Brain microvascular endothelial cell (primary cell): ENCODE results near the gene FOLR1.

Source experiments
- DNase-seq: peaks from one replicate; pipeline ENCODE4 v3.0.0-alpha.2; 2020
- H3K27ac ChIP-seq: fragments of 250-450 bp; sonication (Bioruptor Pico); 2 replicates; pipeline ENCODE4 v1.5.1; 2020; ENCODE audit warnings: mild to moderate bottlenecking, moderate library complexity
- H3K27me3 ChIP-seq: fragments of 250-450 bp; sonication (Bioruptor Pico); replicated peaks from 2 replicates; pipeline ENCODE4 v1.5.1; 2020; ENCODE audit warnings: mild to moderate bottlenecking
- H3K36me3 ChIP-seq: fragments of 250-450 bp; sonication (Bioruptor Pico); replicated peaks from 2 replicates; pipeline ENCODE4 v1.5.1; 2020; ENCODE audit warnings: mild to moderate bottlenecking
- H3K4me3 ChIP-seq: 2 replicates; pipeline ENCODE4 v1.5.1; 2011; ENCODE audit warnings: low read depth, mild to moderate bottlenecking, control low read depth, low read length, moderate library complexity
- in situ Hi-C: cut with HindIII; loops from 2 replicates; pipeline ENCODE4 v1.10.0; 2017; ENCODE audit warnings: low sequenced_read_pairs, low pct_ligation_motif_present
- TF ChIP-seq, protein P1 (sequence below): IDR thresholded peaks from 2 replicates; pipeline ENCODE4 v1.5.1; 2011; ENCODE audit warnings: low read depth, mild to moderate bottlenecking, moderate library complexity, low read length, control low read depth, inconsistent platforms; ENCODE audit errors: missing control alignments

FOLR1 gene

DNA sequence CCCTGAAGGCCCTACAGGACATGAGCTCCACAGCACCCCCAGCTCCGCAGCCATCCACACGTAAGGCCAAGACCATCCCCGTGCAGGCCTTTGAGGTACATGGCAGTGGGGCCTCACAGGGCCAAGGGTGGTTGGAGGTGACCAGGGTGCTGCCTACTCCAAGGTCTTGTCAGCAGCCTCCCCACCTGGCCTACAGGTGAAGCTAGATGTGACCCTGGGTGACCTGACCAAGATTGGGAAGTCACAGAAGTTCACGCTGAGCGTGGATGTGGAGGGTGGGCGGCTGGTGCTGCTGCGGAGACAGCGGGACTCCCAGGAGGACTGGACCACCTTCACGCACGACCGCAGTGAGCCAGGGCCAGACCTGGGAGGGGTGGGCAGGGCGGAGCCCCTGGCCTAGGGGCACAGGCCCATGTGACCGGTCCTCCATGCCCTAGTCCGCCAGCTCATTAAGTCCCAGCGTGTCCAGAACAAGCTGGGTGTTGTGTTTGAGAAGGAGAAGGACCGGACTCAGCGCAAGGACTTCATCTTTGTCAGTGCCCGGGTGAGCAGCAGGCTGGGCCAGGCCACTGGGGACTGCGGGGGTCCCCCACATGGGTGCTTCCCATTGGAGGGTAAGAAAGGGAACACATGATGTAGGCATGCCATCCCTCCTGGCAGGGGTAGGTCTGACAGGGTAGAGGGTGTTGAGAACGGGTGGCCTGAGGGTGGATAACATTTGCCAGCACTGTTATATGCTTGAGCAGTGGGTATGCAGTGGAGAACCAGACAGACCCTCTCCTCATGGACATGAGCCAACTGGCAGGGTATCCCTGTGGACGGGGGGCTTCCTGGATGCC, 38.2 kb downstream of the FOLR1 start:
- Histone ChIP-seq H3K27ac (no peak overlapping the region), H3K27me3 (no peaks in the 10 kb centered on the region), H3K4me3 (no peak overlapping the region), H3K36me3 (peaks cover 71% of the 10 kb centered on the region)
- DNase-seq, result no peak
- in situ Hi-C loops, result no loop called here
- TF ChIP-seq, protein P1, sequence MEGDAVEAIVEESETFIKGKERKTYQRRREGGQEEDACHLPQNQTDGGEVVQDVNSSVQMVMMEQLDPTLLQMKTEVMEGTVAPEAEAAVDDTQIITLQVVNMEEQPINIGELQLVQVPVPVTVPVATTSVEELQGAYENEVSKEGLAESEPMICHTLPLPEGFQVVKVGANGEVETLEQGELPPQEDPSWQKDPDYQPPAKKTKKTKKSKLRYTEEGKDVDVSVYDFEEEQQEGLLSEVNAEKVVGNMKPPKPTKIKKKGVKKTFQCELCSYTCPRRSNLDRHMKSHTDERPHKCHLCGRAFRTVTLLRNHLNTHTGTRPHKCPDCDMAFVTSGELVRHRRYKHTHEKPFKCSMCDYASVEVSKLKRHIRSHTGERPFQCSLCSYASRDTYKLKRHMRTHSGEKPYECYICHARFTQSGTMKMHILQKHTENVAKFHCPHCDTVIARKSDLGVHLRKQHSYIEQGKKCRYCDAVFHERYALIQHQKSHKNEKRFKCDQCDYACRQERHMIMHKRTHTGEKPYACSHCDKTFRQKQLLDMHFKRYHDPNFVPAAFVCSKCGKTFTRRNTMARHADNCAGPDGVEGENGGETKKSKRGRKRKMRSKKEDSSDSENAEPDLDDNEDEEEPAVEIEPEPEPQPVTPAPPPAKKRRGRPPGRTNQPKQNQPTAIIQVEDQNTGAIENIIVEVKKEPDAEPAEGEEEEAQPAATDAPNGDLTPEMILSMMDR, result no peak

DNA sequence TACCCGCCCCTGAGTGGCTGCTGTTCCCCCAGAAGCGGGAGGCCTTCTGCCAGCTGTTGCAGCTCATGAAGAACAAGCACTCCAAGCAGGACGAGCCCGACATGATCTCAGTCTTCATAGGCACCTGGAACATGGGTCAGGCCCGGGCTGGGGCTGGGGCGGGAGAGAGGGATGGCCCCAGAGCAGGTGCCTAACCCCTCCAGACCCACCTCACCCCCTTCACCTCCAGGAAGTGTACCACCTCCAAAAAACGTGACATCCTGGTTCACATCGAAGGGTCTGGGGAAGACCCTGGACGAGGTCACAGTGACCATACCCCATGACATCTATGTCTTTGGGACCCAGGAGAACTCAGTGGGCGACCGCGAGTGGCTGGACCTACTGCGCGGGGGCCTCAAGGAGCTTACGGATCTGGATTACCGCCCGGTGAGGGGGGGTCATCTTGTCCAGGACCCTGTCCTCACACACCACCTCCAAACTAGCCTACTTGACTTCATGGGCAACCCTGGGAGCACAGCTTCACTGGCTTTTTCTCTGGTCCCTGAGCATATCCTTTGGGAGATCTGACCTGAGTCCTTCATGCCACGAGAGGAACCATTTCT, 38.9 kb downstream of the FOLR1 start:
- H3K36me3 ChIP-seq, result peaks cover 77% of the 10 kb centered on the region
- no peak for DNase-seq
- no peak overlapping the region for H3K27ac ChIP-seq
- in situ Hi-C loops, result no loop called here
- TF ChIP-seq, protein P1, result no peak
- H3K27me3 ChIP-seq, result no peaks in the 10 kb centered on the region
- no peak overlapping the region for H3K4me3 ChIP-seq

DNA sequence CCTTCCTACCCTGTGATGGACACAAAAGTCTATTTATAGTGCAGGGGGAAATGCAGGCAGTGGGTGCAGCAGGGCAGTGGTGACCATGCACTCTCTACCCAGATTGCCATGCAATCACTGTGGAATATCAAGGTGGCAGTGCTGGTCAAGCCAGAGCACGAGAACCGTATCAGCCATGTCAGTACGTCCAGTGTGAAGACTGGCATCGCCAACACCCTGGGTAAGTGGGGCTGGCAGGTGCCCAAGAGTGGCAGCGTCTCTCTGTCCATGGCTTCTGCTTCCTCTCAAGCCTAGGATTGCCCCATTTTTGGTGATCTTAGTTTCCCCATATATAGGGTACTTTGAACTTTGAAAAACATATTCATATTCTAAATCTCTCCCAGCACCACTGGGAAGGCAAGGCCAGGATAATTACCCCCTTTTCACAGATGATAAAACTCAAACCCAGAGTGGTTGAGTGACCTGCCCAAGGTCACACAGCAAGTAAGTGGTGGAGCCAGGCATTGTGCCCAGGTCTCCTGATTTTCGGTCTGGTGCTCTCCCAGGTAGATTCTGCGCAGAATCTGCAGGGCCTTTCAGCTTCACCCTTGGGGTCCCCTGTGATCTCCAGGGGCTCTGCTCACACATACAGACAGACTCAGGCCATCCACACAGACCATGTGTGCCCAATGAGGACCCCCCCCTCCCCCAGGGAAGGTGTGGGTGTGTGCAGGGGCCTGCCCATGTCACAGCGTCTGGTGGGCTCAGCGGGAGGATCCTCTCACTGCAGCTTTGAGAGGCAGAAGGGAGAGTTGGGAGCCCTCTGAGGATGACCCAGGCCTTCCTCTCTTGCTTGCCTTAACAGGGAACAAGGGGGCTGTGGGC, 39.7 kb downstream of the FOLR1 start:
- no peak for DNase-seq
- TF ChIP-seq, protein P1, result no peak
- in situ Hi-C loops, result no loop called here
- H3K27me3 ChIP-seq, result no peaks in the 10 kb centered on the region
- H3K36me3 ChIP-seq, result peaks cover 81% of the 10 kb centered on the region
- H3K4me3 ChIP-seq, result no peak overlapping the region
- H3K27ac ChIP-seq, result no peak overlapping the region

DNA sequence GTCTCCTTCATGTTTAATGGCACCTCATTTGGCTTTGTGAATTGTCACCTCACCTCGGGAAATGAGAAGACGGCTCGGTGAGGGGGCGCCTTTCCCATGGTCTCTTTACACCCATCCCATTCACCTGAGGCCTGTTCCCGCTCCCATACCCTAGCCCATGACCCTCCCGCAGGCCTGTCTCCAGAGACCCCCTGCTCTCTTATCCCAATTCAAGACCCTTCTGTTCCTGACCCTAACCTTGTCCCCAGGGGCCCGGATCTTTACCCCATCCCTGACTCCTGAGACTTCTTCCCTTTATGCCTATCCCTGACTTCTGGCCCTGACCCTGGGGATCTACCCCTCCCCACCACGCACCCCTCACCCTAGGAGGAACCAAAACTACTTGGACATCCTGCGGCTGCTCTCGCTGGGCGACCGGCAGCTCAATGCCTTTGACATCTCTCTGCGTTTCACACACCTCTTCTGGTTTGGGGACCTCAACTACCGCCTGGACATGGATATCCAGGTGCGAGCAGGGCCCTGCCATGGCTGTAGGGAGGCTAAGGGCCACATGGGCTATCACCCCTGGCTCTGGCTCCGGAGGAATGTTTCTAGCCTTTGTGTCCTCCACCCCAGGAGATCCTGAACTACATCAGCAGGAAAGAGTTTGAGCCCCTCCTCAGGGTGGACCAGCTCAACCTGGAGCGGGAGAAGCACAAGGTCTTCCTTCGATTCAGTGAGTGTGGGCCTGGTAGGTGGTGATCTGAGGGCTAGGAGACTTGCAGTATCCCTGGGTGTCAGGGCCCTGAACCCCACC, 40.5 kb downstream of the FOLR1 start:
- H3K27me3 ChIP-seq, result no peaks in the 10 kb centered on the region
- peaks cover 89% of the 10 kb centered on the region for H3K36me3 ChIP-seq
- TF ChIP-seq, protein P1, result no peak
- in situ Hi-C loops, result no loop called here
- no peak overlapping the region for H3K4me3 ChIP-seq
- no peak for DNase-seq
- H3K27ac ChIP-seq, result no peak overlapping the region

DNA sequence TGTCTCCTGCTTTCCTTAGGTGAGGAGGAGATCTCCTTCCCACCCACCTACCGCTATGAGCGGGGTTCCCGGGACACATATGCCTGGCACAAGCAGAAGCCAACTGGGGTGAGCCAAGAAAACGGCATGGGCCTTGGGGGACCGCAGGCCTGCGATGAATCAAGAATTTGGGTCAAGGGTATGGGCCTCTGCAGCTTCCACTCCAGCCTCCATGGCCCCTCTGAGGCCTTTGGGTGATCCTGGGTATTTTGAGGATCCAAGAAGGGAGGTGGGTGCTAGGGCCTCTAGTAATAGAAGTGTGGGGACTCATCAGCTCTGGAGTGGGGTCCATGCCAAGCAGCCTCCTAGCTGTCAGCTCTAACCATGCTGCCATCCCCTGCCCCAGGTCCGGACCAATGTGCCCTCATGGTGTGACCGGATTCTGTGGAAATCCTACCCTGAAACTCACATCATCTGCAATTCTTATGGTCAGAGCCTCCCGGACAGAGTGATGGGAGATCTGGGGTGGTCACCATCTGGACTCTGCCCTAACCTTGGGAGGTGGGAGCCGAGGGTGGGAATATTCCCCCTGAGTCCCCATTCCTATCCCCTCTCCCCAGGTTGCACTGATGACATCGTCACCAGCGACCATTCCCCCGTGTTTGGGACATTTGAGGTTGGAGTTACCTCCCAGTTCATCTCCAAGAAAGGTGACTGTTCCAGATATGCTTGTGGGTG, 41.3 kb downstream of the FOLR1 start:
- DNase-seq, result no peak
- TF ChIP-seq, protein P1, result no peak
- Histone ChIP-seq H3K27ac (no peak overlapping the region), H3K4me3 (no peak overlapping the region), H3K36me3 (peaks cover 92% of the 10 kb centered on the region), H3K27me3 (no peaks in the 10 kb centered on the region)
- in situ Hi-C loops, result no loop called here
